H1 (cell line): ENCODE data around the gene CIAO2A. TPM values are rescaled to one million over a fixed set of nuclear protein-coding genes. Genes with fewer than 3 reads are reported as not detected.

Experiments
- BCL11A ChIP-seq, 2 experiments: IDR thresholded peaks; one replicate each; pipeline ENCODE4 v1.6.1; 2011; ENCODE audit warnings: low read depth in 2 of 2, low read length in 2 of 2, mild to moderate bottlenecking in 2 of 2
- PHF8 ChIP-seq: fragments of 200-600 bp; sonication (generic); conservative IDR thresholded peaks from 2 replicates; pipeline ENCODE4 v1.7.1; 2012; ENCODE audit warnings: low read depth, mild to moderate bottlenecking, inconsistent platforms, low read length, moderate library complexity
- RAD21 ChIP-seq, 2 experiments: IDR thresholded peaks in 1 of 2; conservative IDR thresholded peaks in 1 of 2; 2 replicates each; pipeline ENCODE4 v1.6.1; 2011; ENCODE audit warnings: low read depth in 2 of 2, low read length in 2 of 2, improper control_type of control experiment in 1 of 2, inconsistent platforms in 1 of 2, mild to moderate bottlenecking in 1 of 2, moderate library complexity in 1 of 2
- SP4 ChIP-seq: IDR thresholded peaks from 2 replicates; pipeline ENCODE4 v1.6.1; 2012; ENCODE audit warnings: low read length, inconsistent platforms
- TAF7 ChIP-seq: optimal IDR thresholded peaks from 2 replicates; pipeline ENCODE3; 2011; ENCODE audit warnings: low read depth, mild to moderate bottlenecking, inconsistent platforms, low read length, moderate library complexity, borderline replicate concordance
- TCF12 ChIP-seq: IDR thresholded peaks from 2 replicates; pipeline ENCODE4 v1.6.1; 2011; ENCODE audit warnings: low read depth, mild to moderate bottlenecking, low read length
- polyA plus RNA-seq, 7 experiments: library from polyadenylated mRNA; depleted of rRNA in 3 of 7; stranded (reverse) in 5 of 7; unstranded in 2 of 7; fragments of >200 nt in 5 of 7; fragments of 200-250 nt in 2 of 7; gene quantifications; 1 replicate in 5 of 7; 2 replicates in 1 of 7; 4 replicates in 1 of 7; pipeline versions ENCODE4 v1.2.1 to v1.2.3, GENCODE V29; 2011 to 2013; ENCODE audit warnings: missing spikeins in 2 of 7, mixed read lengths in 2 of 7
- total RNA-seq: library from RNA; stranded (reverse); fragmentation: NEBNext Ultra II Directional; extraction: Animal tissue kit (Norgen Biotek cat#: 25700); gene quantifications from 2 replicates; pipeline ENCODE4 v1.2.1, GENCODE V29; 2021

CIAO2A gene
- total and polyA plus RNA-seq, 2 of the 8 experiments (the other 6 are each of a cell fraction or from before 2014, with no cell fraction given) = 76.4 to 86.5 TPM

GRCh38 chr15:64102497-64102896 is 8.9 kb upstream of the CIAO2A start (continued):
- TF ChIP-seq SP4 = no peak
- no peak for TF ChIP-seq RAD21 (IDR thresholded peaks at IDR 0.05 in 1 of 2, conservative IDR thresholded peaks at IDR 0.05 in 1 of 2; ENCODE audit: low read depth in 2 of 2, low read length in 2 of 2)
- TF ChIP-seq BCL11A (IDR thresholded peaks at IDR 0.05; ENCODE audit: low read depth in 2 of 2, low read length in 2 of 2) = no peak
- TF ChIP-seq TAF7 = no peak
- TF ChIP-seq TCF12 = no peak
- no peak for TF ChIP-seq PHF8
